ENCODE data around the gene RIN2.

The RIN2 gene

GRCh38 chr20:19760371-19760721 lies 2.3 kb downstream of the RIN2 start:
- H3K27ac ChIP-seq (ENCODE audit: low read depth, low read length, poor library complexity, severe bottlenecking) = no peak overlapping the region
- no peaks in the 10 kb centered on the region for H3K9me2 ChIP-seq (ENCODE audit: low read depth, low read length)
- H3K27me3 ChIP-seq (ENCODE audit: insufficient read depth, low read length) = no peaks in the 10 kb centered on the region
- H3K9me3 ChIP-seq (ENCODE audit: low read length) = no peaks in the 10 kb centered on the region
- H3K36me3 ChIP-seq (ENCODE audit: insufficient read depth, low read length) = no peaks in the 10 kb centered on the region
- H3K4me3 ChIP-seq (ENCODE audit: low read depth, low read length, poor library complexity, severe bottlenecking) = no peak overlapping the region
- no peak overlapping the region for H3K4me2 ChIP-seq (ENCODE audit: low read length)
- H3K79me2 ChIP-seq (ENCODE audit: insufficient read depth, low read length) = no peaks in the 10 kb centered on the region
- no peaks in the 10 kb centered on the region for H4K20me1 ChIP-seq (ENCODE audit: insufficient read depth, low read length)
- no peak overlapping the region for H2AFZ ChIP-seq (ENCODE audit: low read length)
- no peaks in the 10 kb centered on the region for H3F3A ChIP-seq (ENCODE audit: insufficient read depth, low read length)
- no peaks in the 10 kb centered on the region for H3K4me1 ChIP-seq (ENCODE audit: insufficient read depth, low read length, severe bottlenecking)
- no peak overlapping the region for H3K9ac ChIP-seq (ENCODE audit: low read length)
- TF ChIP-seq CTCF (IDR thresholded peaks at IDR 0.05; ENCODE audit: low read length) = no peak
- TF ChIP-seq EZH2 (IDR thresholded peaks at IDR 0.05; ENCODE audit: borderline replicate concordance, low read length) = no peak

DNA sequence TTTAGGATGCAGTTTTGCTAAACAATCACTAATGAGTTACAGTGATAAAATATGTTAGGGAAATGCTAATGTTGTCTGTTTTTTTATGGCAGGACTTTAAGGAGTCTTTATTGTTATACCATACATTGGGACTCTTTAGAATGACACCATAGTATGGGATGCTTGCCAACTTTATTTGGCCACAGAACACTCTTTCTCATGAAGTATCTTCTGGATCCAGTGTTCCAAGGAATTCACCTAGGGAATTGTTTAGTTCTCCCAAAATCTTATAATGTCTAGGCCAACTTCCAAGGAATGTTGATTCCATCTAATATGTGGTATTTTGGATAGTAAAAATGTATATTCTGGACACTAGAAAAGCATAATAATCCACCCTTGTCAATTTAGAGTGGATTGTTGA lies 3.3 kb downstream of the RIN2 start:
- no peaks in the 10 kb centered on the region for H3K9me2 ChIP-seq (ENCODE audit: low read depth, low read length)
- no peaks in the 10 kb centered on the region for H4K20me1 ChIP-seq (ENCODE audit: insufficient read depth, low read length)
- no peak overlapping the region for H2AFZ ChIP-seq (ENCODE audit: low read length)
- no peaks in the 10 kb centered on the region for H3K9me3 ChIP-seq (ENCODE audit: low read length)
- H3K4me3 ChIP-seq (ENCODE audit: low read depth, low read length, poor library complexity, severe bottlenecking) = no peak overlapping the region
- no peaks in the 10 kb centered on the region for H3K79me2 ChIP-seq (ENCODE audit: insufficient read depth, low read length)
- no peaks in the 10 kb centered on the region for H3K4me1 ChIP-seq (ENCODE audit: insufficient read depth, low read length, severe bottlenecking)
- H3K9ac ChIP-seq (ENCODE audit: low read length) = no peak overlapping the region
- TF ChIP-seq EZH2 (IDR thresholded peaks at IDR 0.05; ENCODE audit: borderline replicate concordance, low read length) (no peak), CTCF (IDR thresholded peaks at IDR 0.05; ENCODE audit: low read length) (no peak)
- H3K27me3 ChIP-seq (ENCODE audit: insufficient read depth, low read length) = no peaks in the 10 kb centered on the region; the same call in 1 of the 2 replicates
- H3K36me3 ChIP-seq (ENCODE audit: insufficient read depth, low read length) = no peaks in the 10 kb centered on the region
- no peaks in the 10 kb centered on the region for H3F3A ChIP-seq (ENCODE audit: insufficient read depth, low read length)
- H3K27ac ChIP-seq (ENCODE audit: low read depth, low read length, poor library complexity, severe bottlenecking) = no peak overlapping the region
- no peak overlapping the region for H3K4me2 ChIP-seq (ENCODE audit: low read length)

DNA sequence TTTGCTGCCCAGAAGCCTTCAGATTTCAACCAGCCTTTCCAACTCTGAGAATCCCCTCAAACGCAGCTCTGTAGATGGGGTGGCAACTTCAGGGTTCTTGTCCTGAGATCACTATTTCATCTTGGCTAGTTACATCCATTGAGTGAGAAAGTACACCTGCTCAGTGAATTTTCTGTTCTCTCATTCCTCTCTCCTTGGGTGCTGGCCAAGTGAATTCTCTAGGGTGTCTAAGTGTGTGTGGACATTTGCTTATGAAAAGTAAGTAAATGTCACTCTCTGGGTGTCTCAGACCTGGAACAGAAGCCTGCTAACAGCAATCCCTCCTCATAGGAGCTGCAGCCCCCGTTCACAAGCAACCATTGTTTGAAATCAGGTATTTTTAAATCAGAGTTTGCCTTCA lies 3.8 kb downstream of the RIN2 start:
- no peak overlapping the region for H3K27ac ChIP-seq (ENCODE audit: low read depth, low read length, poor library complexity, severe bottlenecking)
- TF ChIP-seq CTCF (IDR thresholded peaks at IDR 0.05; ENCODE audit: low read length) (no peak), EZH2 (IDR thresholded peaks at IDR 0.05; ENCODE audit: borderline replicate concordance, low read length) (no peak)

More for the DNA sequence above, 3.8 kb downstream of the RIN2 start:
- H3K79me2 ChIP-seq (ENCODE audit: insufficient read depth, low read length) = no peaks in the 10 kb centered on the region
- H3K4me1 ChIP-seq (ENCODE audit: insufficient read depth, low read length, severe bottlenecking) = no peaks in the 10 kb centered on the region
- H3K9ac ChIP-seq (ENCODE audit: low read length) = no peak overlapping the region
- H4K20me1 ChIP-seq (ENCODE audit: insufficient read depth, low read length) = no peaks in the 10 kb centered on the region
- H3K9me3 ChIP-seq (ENCODE audit: low read length) = no peaks in the 10 kb centered on the region
- H3K36me3 ChIP-seq (ENCODE audit: insufficient read depth, low read length) = no peaks in the 10 kb centered on the region
- H3K9me2 ChIP-seq (ENCODE audit: low read depth, low read length) = no peaks in the 10 kb centered on the region
- no peak overlapping the region for H3K4me3 ChIP-seq (ENCODE audit: low read depth, low read length, poor library complexity, severe bottlenecking)
- no peak overlapping the region for H2AFZ ChIP-seq (ENCODE audit: low read length)
- no peaks in the 10 kb centered on the region for H3F3A ChIP-seq (ENCODE audit: insufficient read depth, low read length)
- no peak overlapping the region for H3K4me2 ChIP-seq (ENCODE audit: low read length)
- H3K27me3 ChIP-seq (ENCODE audit: insufficient read depth, low read length) = no peaks in the 10 kb centered on the region; the same call in 1 of the 2 replicates

Data from OCI-LY1 (cell line).